BLaER1 (cell line): ENCODE data around the gene DEPDC1B.
"Not testable (repeated sequence)": the region's sequence is repeated elsewhere in the genome, so short reads cannot be mapped to it uniquely, and the experiment has no call there.

Experiments used
- H3K27ac ChIP-seq: shearing (Covaris generic); formaldehyde crosslinking; 2 replicates; pipeline ENCODE4 v1.8.1; 2022
- H3K27me3 ChIP-seq: shearing (Covaris generic); formaldehyde crosslinking; 2 replicates; pipeline ENCODE4 v1.8.1; 2022
- H3K36me3 ChIP-seq: shearing (Covaris generic); formaldehyde crosslinking; 2 replicates; pipeline ENCODE4 v1.8.1; 2022
- H3K4me1 ChIP-seq: shearing (Covaris generic); formaldehyde crosslinking; 2 replicates; pipeline ENCODE4 v1.8.1; 2022
- H3K4me2 ChIP-seq: shearing (Covaris generic); formaldehyde crosslinking; 2 replicates; pipeline ENCODE4 v1.8.1; 2022
- H3K4me3 ChIP-seq: shearing (Covaris generic); formaldehyde crosslinking; 2 replicates; pipeline ENCODE4 v1.8.1; 2022
- H3K9ac ChIP-seq: shearing (Covaris generic); formaldehyde crosslinking; 2 replicates; pipeline ENCODE4 v1.8.1; 2022
- H3K9me3 ChIP-seq: shearing (Covaris generic); formaldehyde crosslinking; 2 replicates; pipeline ENCODE4 v1.8.1; 2022
- H4K20me1 ChIP-seq: shearing (Covaris generic); formaldehyde crosslinking; 2 replicates; pipeline ENCODE4 v1.8.1; 2022
- Cebpa-rat ChIP-seq: shearing (Covaris generic); IDR thresholded peaks from 2 replicates; pipeline ENCODE4 v1.8.1; 2022

DEPDC1B gene

DNA sequence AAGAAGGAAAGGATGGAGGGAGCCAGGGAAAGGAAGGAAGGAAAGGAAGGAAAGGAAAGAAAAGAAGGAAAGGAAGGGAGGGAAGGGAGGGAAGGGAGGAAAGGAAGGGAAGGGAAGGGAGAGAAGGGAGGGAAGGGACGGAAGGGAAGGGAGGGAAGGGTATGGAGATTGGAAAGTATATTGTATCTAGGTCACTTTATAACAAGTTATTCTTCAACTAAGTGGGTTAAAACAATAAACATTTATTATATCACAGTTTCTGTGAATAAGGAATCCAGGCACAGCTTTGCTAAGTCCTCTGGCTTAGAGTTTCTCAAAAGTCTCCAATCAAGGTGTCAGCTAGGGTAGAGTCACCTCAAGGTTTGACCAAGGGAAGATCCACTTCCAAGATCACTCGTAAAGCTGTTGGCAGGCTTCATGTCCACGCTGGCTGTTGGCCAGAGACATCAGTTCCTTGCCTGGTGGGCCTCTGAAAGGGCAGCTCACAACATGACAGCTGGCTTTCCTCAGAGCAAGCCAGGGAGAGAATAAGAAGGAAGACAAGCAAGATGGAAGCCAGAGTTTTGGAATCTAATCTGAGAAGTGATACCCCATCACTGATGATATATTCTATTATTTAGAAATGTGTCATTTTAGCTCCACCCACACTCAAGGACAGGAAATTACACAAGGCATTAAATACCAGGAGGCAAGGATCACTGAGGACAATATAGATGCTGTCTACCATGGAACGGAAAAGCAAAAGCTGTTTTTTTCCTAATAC is 105.1 kb downstream of the DEPDC1B start:
- no peak for TF ChIP-seq Cebpa-rat
- Histone ChIP-seq H3K27ac (no peak overlapping the region), H3K27me3 (no peaks in the 10 kb centered on the region), H3K4me3 (no peak overlapping the region), H4K20me1 (no peaks in the 10 kb centered on the region), H3K36me3 (peaks cover 39% of the 10 kb centered on the region), H3K4me2 (no peak overlapping the region), H3K4me1 (peaks cover 37% of the 10 kb centered on the region), H3K9me3 (peaks cover 43% of the 10 kb centered on the region), H3K9ac (no peak overlapping the region)

- peaks cover 25% of the 10 kb centered on the region for H3K36me3 ChIP-seq
- no peak for TF ChIP-seq Cebpa-rat
- H3K27me3 ChIP-seq: no peaks in the 10 kb centered on the region
- H3K9ac ChIP-seq: no peak overlapping the region
- no peaks in the 10 kb centered on the region for H3K4me1 ChIP-seq
- no peak overlapping the region for H3K27ac ChIP-seq
- no peak overlapping the region for H3K4me3 ChIP-seq
- H4K20me1 ChIP-seq: no peaks in the 10 kb centered on the region
- no peak overlapping the region for H3K4me2 ChIP-seq
- H3K9me3 ChIP-seq: peaks cover 28% of the 10 kb centered on the region
Measured at GRCh38 chr5:60590172-60590571, 109.8 kb downstream of the DEPDC1B start.

DNA sequence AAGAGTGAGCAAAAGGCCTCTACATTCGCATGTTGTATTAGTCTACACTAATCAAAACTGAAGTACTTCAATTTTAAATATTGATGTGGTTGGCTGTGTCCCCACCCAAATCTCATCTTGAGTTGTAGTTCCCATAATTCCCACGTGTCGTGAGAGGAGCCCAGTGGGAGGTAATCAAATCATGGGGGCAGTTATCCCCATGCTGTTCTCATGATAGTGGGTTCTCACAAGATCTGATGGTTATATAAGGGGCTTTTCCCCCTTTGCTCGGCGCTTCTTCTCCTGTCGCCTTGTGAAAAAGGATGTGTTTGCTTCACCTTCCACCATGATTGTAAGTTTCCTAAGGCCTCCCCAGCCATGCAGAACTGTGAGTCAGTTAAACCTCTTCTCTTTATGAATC is 112.7 kb downstream of the DEPDC1B start:
- H4K20me1 ChIP-seq, H3K4me1 ChIP-seq, H3K27ac ChIP-seq, H3K4me3 ChIP-seq, H3K4me2 ChIP-seq, H3K9ac ChIP-seq, H3K36me3 ChIP-seq, H3K9me3 ChIP-seq, H3K27me3 ChIP-seq: not testable (repeated sequence)

DNA sequence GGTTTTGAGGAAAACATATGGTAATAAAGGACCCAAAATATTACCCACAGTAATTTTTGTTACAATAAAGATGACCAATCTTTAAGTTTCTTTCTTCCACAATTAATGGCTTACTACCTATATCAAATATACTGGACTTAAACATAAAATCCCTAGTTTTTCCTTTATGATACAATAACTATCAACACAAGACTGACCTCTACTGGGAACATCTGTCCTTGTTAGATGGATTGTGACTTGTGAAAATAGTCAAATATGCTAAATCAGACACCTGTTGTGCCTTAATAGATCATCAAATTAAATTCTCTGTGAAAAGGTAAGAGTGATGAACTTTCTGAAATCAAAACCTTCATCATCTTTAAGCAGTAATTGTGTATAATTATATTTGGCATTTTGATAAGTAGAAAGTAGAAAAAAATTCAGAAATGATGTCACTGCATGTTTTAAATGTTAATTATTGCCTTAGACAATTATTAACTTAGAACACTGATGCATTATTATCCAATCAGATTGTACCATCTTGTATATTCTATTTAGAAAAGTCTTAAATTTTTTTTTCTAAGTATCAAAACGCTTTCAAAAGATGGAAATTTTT is 113.6 kb downstream of the DEPDC1B start:
- no peak for TF ChIP-seq Cebpa-rat
- Histone ChIP-seq H3K4me2 (no peak overlapping the region), H3K36me3 (peaks cover 3% of the 10 kb centered on the region), H3K9me3 (peaks cover 13% of the 10 kb centered on the region), H4K20me1 (no peaks in the 10 kb centered on the region), H3K27me3 (no peaks in the 10 kb centered on the region), H3K9ac (no peak overlapping the region), H3K27ac (no peak overlapping the region), H3K4me3 (no peak overlapping the region), H3K4me1 (no peaks in the 10 kb centered on the region)

GRCh38 chr5:60585618-60586017 is 114.3 kb downstream of the DEPDC1B start:
- Histone ChIP-seq H3K4me3 (no peak overlapping the region), H3K27ac (no peak overlapping the region), H3K4me2 (no peak overlapping the region)

GRCh38 chr5:60584304-60584703 is 115.7 kb downstream of the DEPDC1B start:
- H4K20me1 ChIP-seq: no peaks in the 10 kb centered on the region
- H3K4me1 ChIP-seq: no peaks in the 10 kb centered on the region
- H3K9me3 ChIP-seq: peaks cover 10% of the 10 kb centered on the region
- no peak overlapping the region for H3K4me3 ChIP-seq
- H3K27ac ChIP-seq: no peak overlapping the region
- no peak overlapping the region for H3K4me2 ChIP-seq
- no peak for TF ChIP-seq Cebpa-rat
- H3K27me3 ChIP-seq: no peaks in the 10 kb centered on the region
- peaks cover 5% of the 10 kb centered on the region; the same call in 1 of the 2 replicates for H3K36me3 ChIP-seq
- H3K9ac ChIP-seq: no peak overlapping the region

More at GRCh38 chr5:60585618-60586017, 114.3 kb downstream of the DEPDC1B start:
- no peak overlapping the region for H3K9ac ChIP-seq
- no peaks in the 10 kb centered on the region for H3K4me1 ChIP-seq
- TF ChIP-seq Cebpa-rat: no peak
- no peaks in the 10 kb centered on the region for H4K20me1 ChIP-seq
- H3K27me3 ChIP-seq: no peaks in the 10 kb centered on the region
- H3K36me3 ChIP-seq: peaks cover 3% of the 10 kb centered on the region
- peaks cover 13% of the 10 kb centered on the region for H3K9me3 ChIP-seq

- Histone ChIP-seq H3K4me1 (no peaks in the 10 kb centered on the region), H3K9me3 (peaks cover 17% of the 10 kb centered on the region), H3K4me3 (no peak overlapping the region), H3K36me3 (peaks cover 8% of the 10 kb centered on the region; the same call in 1 of the 2 replicates), H4K20me1 (no peaks in the 10 kb centered on the region), H3K27me3 (no peaks in the 10 kb centered on the region), H3K9ac (no peak overlapping the region), H3K4me2 (no peak overlapping the region), H3K27ac (no peak overlapping the region)
- no peak for TF ChIP-seq Cebpa-rat
Measured at GRCh38 chr5:60583616-60584015, 116.3 kb downstream of the DEPDC1B start.

DNA sequence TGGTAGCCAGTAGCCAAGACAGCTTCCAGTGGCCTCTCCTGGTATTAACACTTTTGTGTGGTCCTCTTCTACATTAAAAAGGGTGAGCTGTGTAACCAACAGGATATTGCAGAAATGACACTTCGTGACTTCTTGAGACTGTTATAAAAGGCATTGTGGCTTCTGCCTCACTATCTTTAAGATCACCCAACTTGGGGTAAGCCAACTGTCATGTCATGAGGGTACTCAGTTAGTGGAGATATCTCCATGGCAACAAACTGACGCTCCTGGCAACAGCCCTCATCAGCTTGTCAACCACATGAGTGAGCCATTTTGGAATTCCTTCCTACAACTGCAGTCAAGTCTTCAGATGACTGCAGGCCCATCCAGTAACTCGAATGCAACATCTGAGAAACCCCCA is 121.7 kb downstream of the DEPDC1B start:
- Histone ChIP-seq H3K4me2 (no peak overlapping the region), H3K36me3 (peaks cover 28% of the 10 kb centered on the region; the same call in 1 of the 2 replicates), H3K27me3 (no peaks in the 10 kb centered on the region), H3K4me3 (no peak overlapping the region), H3K9me3 (peaks cover 52% of the 10 kb centered on the region), H4K20me1 (no peaks in the 10 kb centered on the region), H3K4me1 (no peaks in the 10 kb centered on the region), H3K27ac (no peak overlapping the region), H3K9ac (no peak overlapping the region)
- TF ChIP-seq Cebpa-rat: no peak

- no peaks in the 10 kb centered on the region for H3K27me3 ChIP-seq
- peaks cover 51% of the 10 kb centered on the region for H3K9me3 ChIP-seq
- no peak overlapping the region for H3K4me3 ChIP-seq
- H4K20me1 ChIP-seq: no peaks in the 10 kb centered on the region
- H3K27ac ChIP-seq: no peak overlapping the region
- no peaks in the 10 kb centered on the region for H3K4me1 ChIP-seq
- H3K9ac ChIP-seq: no peak overlapping the region
- no peak for TF ChIP-seq Cebpa-rat
- peaks cover 28% of the 10 kb centered on the region; the same call in 1 of the 2 replicates for H3K36me3 ChIP-seq
- no peak overlapping the region for H3K4me2 ChIP-seq
Measured at GRCh38 chr5:60577116-60577515, 122.8 kb downstream of the DEPDC1B start.

DNA sequence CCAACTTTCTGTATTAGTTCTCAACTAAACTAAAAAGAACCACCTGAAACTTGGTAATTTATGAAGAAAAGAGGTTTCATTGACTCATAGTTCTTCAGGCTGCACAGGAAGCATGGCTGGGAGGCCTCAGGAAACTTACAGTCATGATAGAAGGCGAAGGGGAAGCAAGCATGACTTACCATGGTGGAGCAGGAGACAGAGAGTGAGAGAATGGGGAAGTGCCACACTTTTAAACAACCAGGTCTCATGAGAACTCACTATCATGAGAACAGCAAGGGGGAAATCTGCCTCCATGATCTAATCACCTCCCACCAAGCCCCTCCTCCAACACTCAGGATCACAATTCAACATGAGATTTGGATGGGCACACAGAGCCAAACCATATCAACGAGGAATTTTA is 123.5 kb downstream of the DEPDC1B start:
- peaks cover 25% of the 10 kb centered on the region; the same call in 1 of the 2 replicates for H3K36me3 ChIP-seq
- H3K4me1 ChIP-seq: no peaks in the 10 kb centered on the region
- no peak overlapping the region for H3K9ac ChIP-seq
- H3K4me2 ChIP-seq: no peak overlapping the region
- no peak overlapping the region for H3K27ac ChIP-seq
- H3K9me3 ChIP-seq: peaks cover 46% of the 10 kb centered on the region
- H3K27me3 ChIP-seq: no peaks in the 10 kb centered on the region
- no peaks in the 10 kb centered on the region for H4K20me1 ChIP-seq
- TF ChIP-seq Cebpa-rat: no peak
- H3K4me3 ChIP-seq: no peak overlapping the region
